Upper lobe of left lung (tissue), 4 donors: ENCODE results near the gene ISM2.

Source experiments
- POLR2A ChIP-seq, 4 donors: fragments of 450-650 bp; IDR thresholded peaks; one replicate each; pipeline ENCODE4 v1.5.1; 2016 to 2017; ENCODE audit warnings: antibody characterized with exemption in 4 of 4, mild to moderate bottlenecking in 2 of 4
- POLR2AphosphoS5 ChIP-seq, 2 donors: sonication (generic); formaldehyde crosslinking; IDR thresholded peaks; one replicate each; pipeline ENCODE4 v1.5.1; 2017; ENCODE audit warnings: antibody characterized with exemption in 2 of 2
- TF ChIP-seq, protein P1 (sequence below), 6 experiments: fragments of 450-650 bp in 4 of 6; fragments of 200-600 bp in 2 of 6; sonication (generic) in 2 of 6; IDR thresholded peaks; one replicate each; pipeline ENCODE4 v1.5.1; 2016 to 2019; ENCODE audit warnings: antibody characterized with exemption in 6 of 6

DNA sequence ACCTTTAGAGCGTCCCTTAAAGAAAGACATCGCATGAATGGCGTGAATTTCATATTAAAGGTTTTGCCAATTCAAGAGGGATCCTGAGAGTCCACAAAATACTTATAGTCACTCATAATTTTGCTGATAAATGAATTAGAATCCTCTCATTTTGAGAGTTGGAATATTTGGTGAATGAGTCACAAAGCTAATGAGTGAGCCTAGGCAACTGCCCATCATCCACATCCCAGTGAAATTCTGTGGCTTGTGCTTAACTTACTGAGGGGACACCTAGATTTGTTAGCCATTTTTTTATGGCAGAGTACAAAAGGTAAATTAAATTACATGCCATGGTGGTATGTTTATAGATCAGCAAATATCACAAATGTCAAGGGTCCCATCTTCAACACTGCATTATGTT lies 62.6 kb downstream of the ISM2 start:
- TF ChIP-seq POLR2A (IDR thresholded peaks at IDR 0.05) (no peak), POLR2AphosphoS5 (IDR thresholded peaks at IDR 0.05) (no peak)
- TF ChIP-seq, protein P1, sequence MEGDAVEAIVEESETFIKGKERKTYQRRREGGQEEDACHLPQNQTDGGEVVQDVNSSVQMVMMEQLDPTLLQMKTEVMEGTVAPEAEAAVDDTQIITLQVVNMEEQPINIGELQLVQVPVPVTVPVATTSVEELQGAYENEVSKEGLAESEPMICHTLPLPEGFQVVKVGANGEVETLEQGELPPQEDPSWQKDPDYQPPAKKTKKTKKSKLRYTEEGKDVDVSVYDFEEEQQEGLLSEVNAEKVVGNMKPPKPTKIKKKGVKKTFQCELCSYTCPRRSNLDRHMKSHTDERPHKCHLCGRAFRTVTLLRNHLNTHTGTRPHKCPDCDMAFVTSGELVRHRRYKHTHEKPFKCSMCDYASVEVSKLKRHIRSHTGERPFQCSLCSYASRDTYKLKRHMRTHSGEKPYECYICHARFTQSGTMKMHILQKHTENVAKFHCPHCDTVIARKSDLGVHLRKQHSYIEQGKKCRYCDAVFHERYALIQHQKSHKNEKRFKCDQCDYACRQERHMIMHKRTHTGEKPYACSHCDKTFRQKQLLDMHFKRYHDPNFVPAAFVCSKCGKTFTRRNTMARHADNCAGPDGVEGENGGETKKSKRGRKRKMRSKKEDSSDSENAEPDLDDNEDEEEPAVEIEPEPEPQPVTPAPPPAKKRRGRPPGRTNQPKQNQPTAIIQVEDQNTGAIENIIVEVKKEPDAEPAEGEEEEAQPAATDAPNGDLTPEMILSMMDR (IDR thresholded peaks at IDR 0.05) = no peak
